ENCODE results near the gene KCTD21. TPM values are rescaled to one million over a fixed set of nuclear protein-coding genes. Genes with fewer than 3 reads are reported as not detected.

The KCTD21 gene
- total and polyA plus RNA-seq, 4 donors = 4.8 to 16.1 (median 10.8) TPM

GRCh38 chr11:78220218-78221157, 32.1 kb upstream of the KCTD21 start:
- Histone ChIP-seq H3K4me1 (ENCODE audit: control insufficient read depth in 1 of 2, insufficient read depth in 2 of 2, low read length in 2 of 2) (no peaks in the 10 kb centered on the region), H3K27me3 (ENCODE audit: control insufficient read depth in 1 of 2, insufficient read depth in 2 of 2, low read length in 1 of 2) (no peaks in the 10 kb centered on the region), H3K27ac (ENCODE audit: low read depth in 1 of 2, low read length in 2 of 2) (no peak overlapping the region), H3K9me3 (ENCODE audit: control insufficient read depth, low read length) (no peaks in the 10 kb centered on the region), H3K36me3 (ENCODE audit: control insufficient read depth in 1 of 2, insufficient read depth in 2 of 2, low read length in 1 of 2) (peaks cover 5 to 12% of the 10 kb centered on the region in 2 donors), H3K4me3 (ENCODE audit: low read length in 2 of 2) (no peak overlapping the region)
- intact Hi-C loops (cut with DNase I) = no loop called here
- WGBS, 2 donors = 87 to 90% methylated on average over 14 of the region's 14 CpGs
- ATAC-seq (ENCODE audit: low FRiP score) (no peak), DNase-seq (no peak)

- WGBS, 2 donors = 89 to 93% methylated on average over 7 of the region's 7 CpGs
- H3K9me3 ChIP-seq (ENCODE audit: control insufficient read depth, low read length) = no peaks in the 10 kb centered on the region
- no peaks in the 10 kb centered on the region for H3K4me1 ChIP-seq (ENCODE audit: control insufficient read depth in 1 of 2, insufficient read depth in 2 of 2, low read length in 2 of 2)
- H3K27ac ChIP-seq (ENCODE audit: low read depth in 1 of 2, low read length in 2 of 2) = no peak overlapping the region
- H3K36me3 ChIP-seq (ENCODE audit: control insufficient read depth in 1 of 2, insufficient read depth in 2 of 2, low read length in 1 of 2) = peaks cover 0 to 11% of the 10 kb centered on the region in 2 donors
- intact Hi-C loops (cut with DNase I) = no loop called here
- H3K4me3 ChIP-seq (ENCODE audit: low read length in 2 of 2) = no peak overlapping the region
- no peak for DNase-seq
- no peaks in the 10 kb centered on the region for H3K27me3 ChIP-seq (ENCODE audit: control insufficient read depth in 1 of 2, insufficient read depth in 2 of 2, low read length in 1 of 2)
- ATAC-seq (ENCODE audit: low FRiP score) = no peak
Measured at GRCh38 chr11:78219493-78220217, 31.2 kb upstream of the KCTD21 start.

GRCh38 chr11:78218707-78219492, 30.5 kb upstream of the KCTD21 start:
- H3K27me3 ChIP-seq (ENCODE audit: control insufficient read depth in 1 of 2, insufficient read depth in 2 of 2, low read length in 1 of 2) = no peaks in the 10 kb centered on the region
- ATAC-seq (ENCODE audit: low FRiP score) (no peak), DNase-seq (peak in 1 of 2 donors; percentile 62)
- WGBS, 2 donors = 74 to 77% methylated on average over 11 of the region's 11 CpGs
- H3K36me3 ChIP-seq (ENCODE audit: control insufficient read depth in 1 of 2, insufficient read depth in 2 of 2, low read length in 1 of 2) = peaks cover 0 to 7% of the 10 kb centered on the region in 2 donors
- H3K4me1 ChIP-seq (ENCODE audit: control insufficient read depth in 1 of 2, insufficient read depth in 2 of 2, low read length in 2 of 2) = no peaks in the 10 kb centered on the region
- no peak overlapping the region for H3K27ac ChIP-seq (ENCODE audit: low read depth in 1 of 2, low read length in 2 of 2)
- H3K4me3 ChIP-seq (ENCODE audit: low read length in 2 of 2) = no peak overlapping the region
- intact Hi-C loops (cut with DNase I) = no loop called here
- H3K9me3 ChIP-seq (ENCODE audit: control insufficient read depth, low read length) = no peaks in the 10 kb centered on the region

GRCh38 chr11:78217650-78218541, 29.5 kb upstream of the KCTD21 start:
- Histone ChIP-seq H3K27ac (ENCODE audit: low read depth in 1 of 2, low read length in 2 of 2) (no peak overlapping the region), H3K4me3 (ENCODE audit: low read length in 2 of 2) (no peak overlapping the region), H3K9me3 (ENCODE audit: control insufficient read depth, low read length) (no peaks in the 10 kb centered on the region), H3K4me1 (ENCODE audit: control insufficient read depth in 1 of 2, insufficient read depth in 2 of 2, low read length in 2 of 2) (no peaks in the 10 kb centered on the region), H3K36me3 (ENCODE audit: control insufficient read depth in 1 of 2, insufficient read depth in 2 of 2, low read length in 1 of 2) (peaks cover 0 to 7% of the 10 kb centered on the region in 2 donors), H3K27me3 (ENCODE audit: control insufficient read depth in 1 of 2, insufficient read depth in 2 of 2, low read length in 1 of 2) (no peaks in the 10 kb centered on the region)
- intact Hi-C loops (cut with DNase I) = no loop called here
- ATAC-seq (ENCODE audit: low FRiP score) (no peak), DNase-seq (peak in 1 of 2 donors; percentile 55)
- 94 to 95% methylated on average over 14 of the region's 14 CpGs for WGBS, 2 donors

- Histone ChIP-seq H3K9me3 (ENCODE audit: control insufficient read depth, low read length) (no peaks in the 10 kb centered on the region), H3K27ac (ENCODE audit: low read depth in 1 of 2, low read length in 2 of 2) (no peak overlapping the region), H3K27me3 (ENCODE audit: control insufficient read depth in 1 of 2, insufficient read depth in 2 of 2, low read length in 1 of 2) (no peaks in the 10 kb centered on the region), H3K4me1 (ENCODE audit: control insufficient read depth in 1 of 2, insufficient read depth in 2 of 2, low read length in 2 of 2) (no peaks in the 10 kb centered on the region), H3K36me3 (ENCODE audit: control insufficient read depth in 1 of 2, insufficient read depth in 2 of 2, low read length in 1 of 2) (peaks cover 0 to 6% of the 10 kb centered on the region in 2 donors), H3K4me3 (ENCODE audit: low read length in 2 of 2) (no peak overlapping the region)
- DNase-seq (peak in 1 of 2 donors; percentile 55), ATAC-seq (ENCODE audit: low FRiP score) (no peak)
- intact Hi-C loops (cut with DNase I) = no loop called here
- WGBS, 2 donors = 87 to 92% methylated on average over 5 of the region's 5 CpGs
Measured at GRCh38 chr11:78216571-78217287, 28.3 kb upstream of the KCTD21 start.

- no peaks in the 10 kb centered on the region for H3K4me1 ChIP-seq (ENCODE audit: control insufficient read depth in 1 of 2, insufficient read depth in 2 of 2, low read length in 2 of 2)
- DNase-seq = no peak
- H3K27me3 ChIP-seq (ENCODE audit: control insufficient read depth in 1 of 2, insufficient read depth in 2 of 2, low read length in 1 of 2) = no peaks in the 10 kb centered on the region
- no peak overlapping the region for H3K4me3 ChIP-seq (ENCODE audit: low read length in 2 of 2)
- WGBS, 2 donors = 87 to 92% methylated on average over 3 of the region's 3 CpGs
- H3K9me3 ChIP-seq (ENCODE audit: control insufficient read depth, low read length) = no peaks in the 10 kb centered on the region
- intact Hi-C loops (cut with DNase I) = no loop called here
- no peak for ATAC-seq (ENCODE audit: low FRiP score)
- H3K36me3 ChIP-seq (ENCODE audit: control insufficient read depth in 1 of 2, insufficient read depth in 2 of 2, low read length in 1 of 2) = peaks cover 0 to 3% of the 10 kb centered on the region in 2 donors
- H3K27ac ChIP-seq (ENCODE audit: low read depth in 1 of 2, low read length in 2 of 2) = no peak overlapping the region
Measured at GRCh38 chr11:78216021-78216420, 27.6 kb upstream of the KCTD21 start.

GRCh38 chr11:78214331-78215194, 26.1 kb upstream of the KCTD21 start:
- Histone ChIP-seq H3K4me1 (ENCODE audit: control insufficient read depth in 1 of 2, insufficient read depth in 2 of 2, low read length in 2 of 2) (no peaks in the 10 kb centered on the region), H3K9me3 (ENCODE audit: control insufficient read depth, low read length) (no peaks in the 10 kb centered on the region), H3K27me3 (ENCODE audit: control insufficient read depth in 1 of 2, insufficient read depth in 2 of 2, low read length in 1 of 2) (no peaks in the 10 kb centered on the region), H3K4me3 (ENCODE audit: low read length in 2 of 2) (no peak overlapping the region), H3K36me3 (ENCODE audit: control insufficient read depth in 1 of 2, insufficient read depth in 2 of 2, low read length in 1 of 2) (peaks cover 0 to 3% of the 10 kb centered on the region in 2 donors), H3K27ac (ENCODE audit: low read depth in 1 of 2, low read length in 2 of 2) (peak overlapping the region in 1 of 2 donors; percentile 19)
- DNase-seq = peak in 1 of 2 donors; percentile 52
- intact Hi-C loops (cut with DNase I) = no loop called here
- 63 to 65% methylated on average over 10 to 12 of the region's 12 CpGs for WGBS, 2 donors
- ATAC-seq (ENCODE audit: low FRiP score) = no peak

Measured in aorta (tissue), 5 donors.